ENCODE measurements around the gene GAPDH.

- TF ChIP-seq, protein P1, sequence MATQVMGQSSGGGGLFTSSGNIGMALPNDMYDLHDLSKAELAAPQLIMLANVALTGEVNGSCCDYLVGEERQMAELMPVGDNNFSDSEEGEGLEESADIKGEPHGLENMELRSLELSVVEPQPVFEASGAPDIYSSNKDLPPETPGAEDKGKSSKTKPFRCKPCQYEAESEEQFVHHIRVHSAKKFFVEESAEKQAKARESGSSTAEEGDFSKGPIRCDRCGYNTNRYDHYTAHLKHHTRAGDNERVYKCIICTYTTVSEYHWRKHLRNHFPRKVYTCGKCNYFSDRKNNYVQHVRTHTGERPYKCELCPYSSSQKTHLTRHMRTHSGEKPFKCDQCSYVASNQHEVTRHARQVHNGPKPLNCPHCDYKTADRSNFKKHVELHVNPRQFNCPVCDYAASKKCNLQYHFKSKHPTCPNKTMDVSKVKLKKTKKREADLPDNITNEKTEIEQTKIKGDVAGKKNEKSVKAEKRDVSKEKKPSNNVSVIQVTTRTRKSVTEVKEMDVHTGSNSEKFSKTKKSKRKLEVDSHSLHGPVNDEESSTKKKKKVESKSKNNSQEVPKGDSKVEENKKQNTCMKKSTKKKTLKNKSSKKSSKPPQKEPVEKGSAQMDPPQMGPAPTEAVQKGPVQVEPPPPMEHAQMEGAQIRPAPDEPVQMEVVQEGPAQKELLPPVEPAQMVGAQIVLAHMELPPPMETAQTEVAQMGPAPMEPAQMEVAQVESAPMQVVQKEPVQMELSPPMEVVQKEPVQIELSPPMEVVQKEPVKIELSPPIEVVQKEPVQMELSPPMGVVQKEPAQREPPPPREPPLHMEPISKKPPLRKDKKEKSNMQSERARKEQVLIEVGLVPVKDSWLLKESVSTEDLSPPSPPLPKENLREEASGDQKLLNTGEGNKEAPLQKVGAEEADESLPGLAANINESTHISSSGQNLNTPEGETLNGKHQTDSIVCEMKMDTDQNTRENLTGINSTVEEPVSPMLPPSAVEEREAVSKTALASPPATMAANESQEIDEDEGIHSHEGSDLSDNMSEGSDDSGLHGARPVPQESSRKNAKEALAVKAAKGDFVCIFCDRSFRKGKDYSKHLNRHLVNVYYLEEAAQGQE (IDR thresholded peaks at IDR 0.05; ENCODE audit: insufficient replicate concordance, low read depth) = no peak
- TF ChIP-seq CTCF (IDR thresholded peaks at IDR 0.05; ENCODE audit: insufficient read depth, low read length) (no peak), POLR2AphosphoS5 (IDR thresholded peaks at IDR 0.05; ENCODE audit: low read depth) (no peak)
Observed at GRCh38 chr12:6529291-6529737, 5.0 kb upstream of the GAPDH start.

Measured in HL-60 (cell line).